ENCODE measurements around the gene SPR. TPM values are rescaled to one million over a fixed set of nuclear protein-coding genes. Genes with fewer than 3 reads are reported as not detected.

The SPR gene
- 10 to 100 TPM; 11.5 to 13.4 (median 12.3) TPM for polyA plus RNA-seq (ENCODE audit: insufficient read length in 4 of 4)

DNA sequence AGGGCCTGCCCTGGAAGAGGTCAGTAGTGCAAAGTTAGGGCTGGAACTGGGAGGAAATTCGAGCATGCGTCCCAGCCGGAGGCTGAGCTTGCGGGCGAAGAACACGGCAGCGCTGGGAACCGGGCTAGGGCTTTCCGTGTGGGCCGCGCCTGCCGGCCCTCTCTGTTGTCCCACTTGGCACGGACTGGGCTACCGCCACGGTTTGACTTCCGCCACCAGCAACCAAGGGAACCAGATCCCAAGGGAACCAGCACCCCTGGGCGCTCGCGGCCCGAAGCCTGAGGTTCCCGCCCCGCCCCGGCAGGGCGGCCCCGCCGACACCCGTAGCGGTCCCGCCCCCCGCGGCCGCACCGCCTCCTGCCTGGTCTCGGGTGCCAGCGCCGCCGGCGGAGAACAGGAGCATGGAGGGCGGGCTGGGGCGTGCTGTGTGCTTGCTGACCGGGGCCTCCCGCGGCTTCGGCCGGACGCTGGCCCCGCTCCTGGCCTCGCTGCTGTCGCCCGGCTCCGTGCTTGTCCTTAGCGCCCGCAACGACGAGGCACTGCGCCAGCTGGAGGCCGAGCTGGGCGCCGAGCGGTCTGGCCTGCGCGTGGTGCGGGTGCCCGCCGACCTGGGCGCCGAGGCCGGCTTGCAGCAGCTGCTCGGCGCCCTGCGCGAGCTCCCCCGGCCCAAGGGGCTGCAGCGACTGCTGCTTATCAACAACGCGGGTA is at the start of gene SPR:
Gene SPR, plus strand, starts transcription at position 377 of the 708 bp plus-strand sequence. Its CDS starts 25 bp downstream, at position 402.
- peak in 2 of 4 donors; percentile 27 to 33 for DNase-seq (ENCODE audit: low read depth in 4 of 4, low spot score in 3 of 4)

- no peak for DNase-seq (ENCODE audit: low read depth in 4 of 4, low spot score in 3 of 4)
Observed at GRCh38 chr2:72840066-72840465, 47.1 kb upstream of the SPR start.

- DNase-seq (ENCODE audit: low read depth in 4 of 4, low spot score in 3 of 4), result no peak
Observed at GRCh38 chr2:72841462-72842125, 45.6 kb upstream of the SPR start.

- DNase-seq (ENCODE audit: low read depth in 4 of 4, low spot score in 3 of 4), result no peak
Observed at GRCh38 chr2:72843301-72843700, 43.9 kb upstream of the SPR start.

GRCh38 chr2:72846171-72847095 is 40.8 kb upstream of the SPR start:
- DNase-seq (ENCODE audit: low read depth in 4 of 4, low spot score in 3 of 4), result no peak

- no peak for DNase-seq (ENCODE audit: low read depth in 4 of 4, low spot score in 3 of 4)
Observed at GRCh38 chr2:72847534-72848315, 39.5 kb upstream of the SPR start.

DNA sequence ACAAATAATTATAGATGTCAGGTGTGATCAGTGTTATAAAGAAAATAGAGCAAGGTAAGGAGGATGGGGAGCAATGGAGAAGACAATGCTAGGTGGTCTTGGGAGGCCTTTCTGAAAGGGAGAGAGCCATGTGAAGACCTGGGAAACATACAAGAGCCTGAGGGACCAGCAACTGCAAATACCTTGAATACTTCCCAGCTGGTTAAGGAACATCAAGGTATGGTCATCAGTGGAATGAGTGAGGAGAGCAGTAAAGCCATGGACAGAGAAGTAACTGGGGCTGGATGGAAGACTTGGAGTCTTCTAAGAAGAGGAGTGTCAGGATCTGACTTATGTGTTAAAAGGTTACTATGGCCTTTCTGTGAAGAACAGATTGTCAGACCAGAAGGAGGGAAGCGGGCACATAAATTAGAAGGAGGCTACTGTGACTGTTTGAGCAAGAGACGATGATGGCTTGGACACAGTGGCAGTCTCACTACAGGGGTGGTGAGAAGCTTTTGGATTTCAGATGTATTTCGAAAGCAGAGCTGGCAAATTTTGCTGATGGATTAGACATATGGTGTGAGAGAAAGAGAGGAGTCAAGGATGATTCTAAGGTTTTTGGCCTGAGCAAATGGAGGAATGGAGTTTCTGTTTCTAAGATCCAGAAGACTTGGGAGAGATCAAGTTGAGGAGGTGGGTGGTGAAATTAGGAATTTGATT is 38.6 kb upstream of the SPR start:
- DNase-seq (ENCODE audit: low read depth in 4 of 4, low spot score in 3 of 4), result no peak

DNA sequence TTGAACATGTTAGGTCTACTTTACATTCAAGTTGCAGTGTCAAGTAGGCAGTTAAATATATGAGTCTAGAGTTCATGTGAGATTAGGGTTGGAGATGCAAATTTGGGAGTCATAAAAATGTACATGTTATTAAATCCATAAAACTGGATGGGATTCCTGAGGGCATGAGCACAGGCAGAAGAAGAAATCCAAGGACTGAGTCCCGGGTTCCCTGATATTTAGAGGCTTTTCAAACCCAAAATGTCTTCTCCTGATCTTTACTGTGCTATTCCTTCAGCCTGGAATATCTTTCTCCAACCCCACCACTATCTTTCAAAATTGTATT is 38.1 kb upstream of the SPR start:
- DNase-seq (ENCODE audit: low read depth in 4 of 4, low spot score in 3 of 4), result no peak

GRCh38 chr2:72851333-72851732 is 35.9 kb upstream of the SPR start:
- DNase-seq (ENCODE audit: low read depth in 4 of 4, low spot score in 3 of 4), result no peak

GRCh38 chr2:72859831-72860262 is 27.4 kb upstream of the SPR start:
- peak; percentile 39 to 55 (median 48) for DNase-seq (ENCODE audit: low read depth in 4 of 4, low spot score in 3 of 4)

DNA sequence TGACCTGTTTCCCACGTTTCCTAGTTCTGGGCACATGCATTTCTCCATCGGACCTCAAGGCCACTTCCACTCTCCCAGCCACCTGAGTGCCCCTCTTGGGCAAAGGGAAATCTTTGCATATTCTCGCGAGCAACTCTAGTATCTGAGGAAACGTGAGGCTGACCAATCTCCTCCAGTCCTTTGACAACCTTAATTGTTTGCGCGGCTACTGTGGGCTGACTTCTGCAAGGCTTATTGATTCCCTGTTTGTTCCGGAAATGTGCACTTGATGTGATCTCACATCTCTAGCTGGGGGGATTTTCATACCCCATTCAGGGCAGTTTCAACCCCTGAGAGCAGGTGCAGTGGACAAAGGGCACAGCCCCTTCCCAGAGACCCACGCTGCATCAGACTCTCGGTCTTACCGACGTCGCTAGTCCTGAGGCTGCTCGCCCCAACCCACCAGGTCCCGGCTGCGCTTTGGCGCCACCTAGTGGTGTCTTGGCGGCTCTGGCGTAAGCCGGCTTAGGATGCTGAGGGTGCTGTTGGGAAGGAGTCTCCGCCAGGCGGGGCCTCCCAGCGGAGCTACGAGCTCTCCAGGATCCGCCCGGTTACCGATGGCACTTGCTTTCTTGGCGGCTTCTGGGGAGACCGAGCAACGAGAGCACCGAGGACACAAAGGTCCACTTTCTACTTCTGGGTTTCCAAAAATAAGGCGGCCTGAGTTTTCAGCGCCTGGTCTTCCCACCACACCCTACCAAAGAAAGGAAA is 24.8 kb upstream of the SPR start:
- peak; percentile 78 to 93 (median 82) for DNase-seq (ENCODE audit: low read depth in 4 of 4, low spot score in 3 of 4)

- no peak for DNase-seq (ENCODE audit: low read depth in 4 of 4, low spot score in 3 of 4)
Observed at GRCh38 chr2:72863046-72863445, 24.2 kb upstream of the SPR start.

GRCh38 chr2:72864500-72864899 is 22.7 kb upstream of the SPR start:
- DNase-seq (ENCODE audit: low read depth in 4 of 4, low spot score in 3 of 4), result no peak

DNA sequence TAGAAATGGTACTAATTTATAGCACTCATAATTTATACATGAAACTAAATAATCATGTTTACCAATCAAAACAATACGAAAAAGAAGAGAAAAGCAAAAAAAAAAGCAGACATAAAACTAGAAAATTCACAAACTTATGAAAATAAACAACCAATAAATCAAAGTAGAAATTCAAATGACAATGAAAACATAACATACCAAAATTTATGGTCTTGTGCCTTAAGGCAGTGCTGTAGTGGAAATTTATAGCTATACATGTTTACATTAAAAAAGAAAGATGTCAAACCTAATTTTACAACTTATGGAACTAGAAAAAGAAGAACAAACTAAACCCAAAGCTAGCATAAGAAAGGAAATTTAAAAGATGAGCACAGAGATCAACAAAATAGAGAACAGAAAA is 16.1 kb upstream of the SPR start:
- DNase-seq (ENCODE audit: low read depth in 4 of 4, low spot score in 3 of 4), result no peak

GRCh38 chr2:72871880-72872279 is 15.3 kb upstream of the SPR start:
- no peak for DNase-seq (ENCODE audit: low read depth in 4 of 4, low spot score in 3 of 4)

- DNase-seq (ENCODE audit: low read depth in 4 of 4, low spot score in 3 of 4), result peak; percentile 46 to 51 (median 49)
Observed at GRCh38 chr2:72883356-72883962, 3.7 kb upstream of the SPR start.

DNA sequence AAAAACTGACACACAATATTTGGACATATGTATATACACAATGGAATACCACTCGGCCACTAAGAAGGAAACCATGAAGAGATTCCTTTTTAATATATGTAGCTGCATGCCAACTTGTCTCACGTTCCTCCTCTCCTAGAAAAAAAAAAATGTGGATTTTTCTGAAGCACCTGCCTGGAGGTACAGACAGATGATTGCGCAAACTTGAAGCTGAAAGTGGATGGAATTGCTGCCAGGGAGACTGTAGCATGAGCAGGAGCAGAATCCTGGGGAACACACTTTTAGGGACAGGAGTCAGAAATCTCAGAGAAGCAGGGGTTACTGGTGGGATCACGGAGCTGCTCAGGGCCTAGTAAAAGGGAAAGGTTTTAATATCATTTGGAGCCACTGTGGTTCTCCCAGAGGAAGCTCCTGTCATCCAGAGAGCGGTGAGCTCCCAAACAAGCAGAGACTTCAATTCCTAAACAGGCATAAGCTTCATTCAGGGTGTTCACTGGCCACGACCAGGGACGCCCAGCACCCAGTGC is 640 bp upstream of the SPR start:
- DNase-seq (ENCODE audit: low read depth in 4 of 4, low spot score in 3 of 4), result no peak

DNA sequence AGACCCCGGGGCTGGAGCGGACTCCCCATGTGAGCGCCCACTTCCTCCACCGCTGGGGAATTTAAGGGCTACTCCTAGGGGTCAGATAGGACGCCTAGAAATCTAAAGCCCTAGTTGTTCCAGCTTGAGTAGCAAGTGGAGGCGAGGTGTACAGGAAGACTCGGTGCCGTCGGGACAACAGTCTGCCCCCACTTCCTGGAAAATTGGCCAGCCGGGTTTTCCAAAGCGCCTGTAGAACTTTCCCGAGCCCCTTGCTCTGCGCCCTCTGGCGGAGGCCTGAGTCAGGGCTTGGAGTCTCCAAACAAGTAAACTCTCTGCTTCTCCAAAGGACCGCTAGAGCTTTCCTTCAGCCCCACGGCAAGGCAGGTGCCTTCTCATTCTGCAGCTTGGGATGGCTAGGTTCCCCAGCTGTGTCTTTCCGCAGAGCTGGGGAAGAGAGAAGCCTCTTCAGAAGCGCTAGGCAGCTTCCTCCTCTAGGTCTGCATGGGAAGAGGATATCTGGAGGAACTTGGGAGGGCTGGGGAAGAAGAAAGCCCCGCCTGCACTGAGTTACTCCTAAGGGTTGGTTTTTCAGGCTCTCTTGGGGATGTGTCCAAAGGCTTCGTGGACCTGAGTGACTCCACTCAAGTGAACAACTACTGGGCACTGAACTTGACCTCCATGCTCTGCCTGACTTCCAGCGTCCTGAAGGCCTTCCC is 681 bp downstream of the SPR start:
- DNase-seq (ENCODE audit: low read depth in 4 of 4, low spot score in 3 of 4), result peak; percentile 71 to 81 (median 77)
